Activated CD4-positive, alpha-beta T cell treated with anti-CD3 and anti-CD28 coated beads, Interleukin-2, Interleukin-4, amounts not matched to agents 100 ng/mL and 50 ng/mL, durations not matched to agents 16 hours and 8 hours (primary cell): ENCODE measurements around the gene TUT1.
"Not testable (repeated sequence)": the region's sequence is repeated elsewhere in the genome, so short reads cannot be mapped to it uniquely, and the experiment has no call there.

Source experiments
- DNase-seq: peaks from one replicate; pipeline ENCODE4 v3.0.0-alpha.2; 2020; ENCODE audit warnings: low spot score

Gene TUT1

GRCh38 chr11:62605467-62605866 is 14.1 kb upstream of the TUT1 start:
- no peak for DNase-seq

- no peak for DNase-seq
Measured at GRCh38 chr11:62604460-62605120, 13.3 kb upstream of the TUT1 start.

- no peak for DNase-seq
Measured at GRCh38 chr11:62603776-62604299, 12.5 kb upstream of the TUT1 start.

- no peak for DNase-seq
Measured at GRCh38 chr11:62603072-62603408, 11.7 kb upstream of the TUT1 start.

- DNase-seq = peak; percentile 49
Measured at GRCh38 chr11:62602141-62603071, 11.1 kb upstream of the TUT1 start.

- DNase-seq = peak; percentile 100
Measured at GRCh38 chr11:62601372-62602140, 10.2 kb upstream of the TUT1 start, which contains the start of gene MTA2. MTA2 (minus strand) TSS chr11:62601865; CDS start chr11:62601450, 415 bp downstream.

- DNase-seq = peak; percentile 58
Measured at GRCh38 chr11:62601122-62601371, 9.7 kb upstream of the TUT1 start.

GRCh38 chr11:62600367-62601121 is 9.2 kb upstream of the TUT1 start:
- DNase-seq = no peak

- DNase-seq = no peak
Measured at GRCh38 chr11:62599901-62600300, 8.6 kb upstream of the TUT1 start.

GRCh38 chr11:62599069-62599696 is 7.9 kb upstream of the TUT1 start:
- DNase-seq = peak; percentile 98

GRCh38 chr11:62595124-62595523 is 3.8 kb upstream of the TUT1 start:
- no peak for DNase-seq

GRCh38 chr11:62593434-62594044 is 2.2 kb upstream of the TUT1 start:
- DNase-seq = peak; percentile 80

- no peak for DNase-seq
Measured at GRCh38 chr11:62592989-62593421, 1.7 kb upstream of the TUT1 start.

- DNase-seq = no peak
Measured at GRCh38 chr11:62592146-62592815, 958 bp upstream of the TUT1 start.

GRCh38 chr11:62588966-62589637 is 2.2 kb downstream of the TUT1 start:
- DNase-seq = no peak

GRCh38 chr11:62585356-62585755 is 6.0 kb downstream of the TUT1 start:
- not testable (repeated sequence) for DNase-seq

- not testable (repeated sequence) for DNase-seq
Measured at GRCh38 chr11:62581735-62582134, 9.6 kb downstream of the TUT1 start.

GRCh38 chr11:62580959-62581715 is 10.2 kb downstream of the TUT1 start:
- no peak for DNase-seq

GRCh38 chr11:62579252-62579651 is 12.1 kb downstream of the TUT1 start:
- no peak for DNase-seq
